CD4-positive, alpha-beta T cell (primary cell): Measurements from ENCODE around the gene PACSIN2. TPM values are rescaled to one million over a fixed set of nuclear protein-coding genes. Genes with fewer than 3 reads are reported as not detected.

ENCODE experiments used
- ATAC-seq: fragments of 200-7000 bp; cut with Tn5 transposase; one replicate; pipeline ENCODE4 v1.10.0; 2022; ENCODE audit warnings: mild to moderate bottlenecking; ENCODE audit not compliant: poor library complexity
- CTCF ChIA-PET: fragments of 350-600 bp; sonication (Branson Sonifier 250); formaldehyde crosslinking; loops from one replicate; lab custom pipeline; 2021; ENCODE audit warnings: antibody characterized with exemption, inconsistent platforms; lab: Charles Lee
- POLR2A ChIA-PET: fragments of 350-600 bp; sonication (Branson Sonifier 250); formaldehyde crosslinking; loops from one replicate; lab custom pipeline; 2021; ENCODE audit warnings: antibody characterized with exemption, inconsistent platforms; lab: Charles Lee
- DNase-seq, 14 experiments: peaks; one replicate each; pipeline ENCODE4 v3.0.0-alpha.2; 2013 to 2020; ENCODE audit warnings: mixed read lengths in 2 of 14
- H3K27ac ChIP-seq, 2 donors: one replicate each; pipeline versions ENCODE4 v1.5.1 to v1.7.0; 2013; ENCODE audit warnings: low read length in 2 of 2, low read depth in 1 of 2, mild to moderate bottlenecking in 1 of 2
- H3K27me3 ChIP-seq, 2 experiments: 1 replicate in 1 of 2; 2 replicates in 1 of 2; pipeline versions ENCODE4 v1.6.1 to v1.7.0; 2013; ENCODE audit warnings: low read length in 2 of 2, control low read depth in 1 of 2, mild to moderate bottlenecking in 1 of 2, moderate library complexity in 1 of 2; ENCODE audit not compliant: insufficient read depth in 2 of 2, control insufficient read depth in 1 of 2
- H3K36me3 ChIP-seq: one replicate; pipeline ENCODE4 v1.6.1; 2013; ENCODE audit warnings: low read length, control low read depth; ENCODE audit not compliant: insufficient read depth
- H3K4me1 ChIP-seq: one replicate; pipeline ENCODE4 v1.6.1; 2013; ENCODE audit warnings: low read length, control low read depth; ENCODE audit not compliant: insufficient read depth
- H3K4me3 ChIP-seq: one replicate; pipeline ENCODE4 v1.5.1; 2013; ENCODE audit warnings: mild to moderate bottlenecking, low read length, moderate library complexity
- H3K9me3 ChIP-seq, 2 experiments: 1 replicate in 1 of 2; 2 replicates in 1 of 2; pipeline versions ENCODE4 v1.6.1 to v1.7.0; 2013; ENCODE audit warnings: low read length in 2 of 2, mild to moderate bottlenecking in 2 of 2, control low read depth in 1 of 2, moderate library complexity in 1 of 2; ENCODE audit not compliant: control insufficient read depth in 1 of 2, insufficient read depth in 1 of 2
- H3K27ac Mint-ChIP-seq: one replicate; pipeline ENCODE4 v1.8.0; 2020; ENCODE audit warnings: mixed read lengths
- H3K27me3 Mint-ChIP-seq: one replicate; pipeline ENCODE4 v1.8.0; 2021; ENCODE audit warnings: mixed read lengths
- H3K36me3 Mint-ChIP-seq: one replicate; pipeline ENCODE4 v1.8.0; 2021; ENCODE audit warnings: low read depth, mixed read lengths
- H3K4me1 Mint-ChIP-seq: one replicate; pipeline ENCODE4 v1.8.0; 2021; ENCODE audit warnings: low read depth, mixed read lengths
- H3K4me3 Mint-ChIP-seq: one replicate; pipeline ENCODE4 v1.8.0; 2020; ENCODE audit warnings: mild to moderate bottlenecking, mixed read lengths
- H3K9me3 Mint-ChIP-seq: one replicate; pipeline ENCODE4 v1.8.0; 2020; ENCODE audit warnings: mixed read lengths
- CTCF ChIP-seq: fragments of 200-600 bp; IDR thresholded peaks from one replicate; pipeline ENCODE4 v1.8.0; 2022; ENCODE audit warnings: antibody characterized with exemption, mild to moderate bottlenecking
- intact Hi-C, 2 experiments: fragments of 100-400 bp; cut with DNase I in 1 of 2; cut with micrococcal nuclease in 1 of 2; formaldehyde crosslinking; loops; one replicate each; pipeline versions ENCODE4 v1.15.1 to v1.9.0; 2023 to 2025; cut with DNase I, micrococcal nuclease
- total RNA-seq, 174 experiments: library from RNA in 2 of 174; stranded (reverse) in 2 of 174; gene quantifications; one replicate each; pipeline ENCODE4 v1.2.3 and lab custom pipeline; 2021 to 2026

PACSIN2 gene
- total RNA-seq, 2 experiments from 2014 or later: 23.3 to 25.5 TPM

- no peaks in the 10 kb centered on the region for H3K4me1 ChIP-seq
- TF ChIP-seq CTCF: no peak
- no peak overlapping the region for H3K4me3 Mint-ChIP-seq
- intact Hi-C loops: no loop called here
- H3K36me3 ChIP-seq: peaks cover 75% of the 10 kb centered on the region
- ChIA-PET CTCF (no interaction called here), POLR2A (no interaction called here)
- no peaks in the 10 kb centered on the region for H3K4me1 Mint-ChIP-seq
- no peaks in the 10 kb centered on the region for H3K9me3 ChIP-seq
- H3K36me3 Mint-ChIP-seq: peaks cover 73% of the 10 kb centered on the region
- no peaks in the 10 kb centered on the region for H3K27me3 Mint-ChIP-seq
- H3K9me3 Mint-ChIP-seq: no peaks in the 10 kb centered on the region
- ATAC-seq (no peak), DNase-seq (no peak)
- no peak overlapping the region for H3K27ac Mint-ChIP-seq
- no peak overlapping the region for H3K4me3 ChIP-seq
- no peak overlapping the region for H3K27ac ChIP-seq
- H3K27me3 ChIP-seq: no peaks in the 10 kb centered on the region
Measured at GRCh38 chr22:42876041-42876440, 138.9 kb downstream of the PACSIN2 start.

- CTCF ChIA-PET: no interaction called here
- Histone ChIP-seq H3K27ac (no peak overlapping the region), H3K4me1 (no peaks in the 10 kb centered on the region), H3K9me3 (no peaks in the 10 kb centered on the region), H3K4me3 (no peak overlapping the region), H3K36me3 (peaks cover 64% of the 10 kb centered on the region), H3K27me3 (no peaks in the 10 kb centered on the region)
- H3K27me3 Mint-ChIP-seq: no peaks in the 10 kb centered on the region
- H3K4me1 Mint-ChIP-seq: no peaks in the 10 kb centered on the region
- ATAC-seq: no peak
- H3K36me3 Mint-ChIP-seq: peaks cover 72% of the 10 kb centered on the region
- H3K27ac Mint-ChIP-seq: no peak overlapping the region
- no peak for DNase-seq
- no peak overlapping the region for H3K4me3 Mint-ChIP-seq
- intact Hi-C loops: loop anchor here in 1 of 2 experiments (5.0 kb wide), 1 partner anchor 158 kb away; no protein-coding TSS in a partner anchor
- H3K9me3 Mint-ChIP-seq: no peaks in the 10 kb centered on the region
- POLR2A ChIA-PET: no interaction called here
- TF ChIP-seq CTCF: no peak
Measured at GRCh38 chr22:42874010-42874409, 140.9 kb downstream of the PACSIN2 start.

- ChIA-PET POLR2A (no interaction called here), CTCF (no interaction called here)
- no peak overlapping the region for H3K27ac ChIP-seq
- Mint-ChIP-seq H3K36me3 (peaks cover 66% of the 10 kb centered on the region), H3K27ac (no peak overlapping the region), H3K4me3 (no peak overlapping the region), H3K9me3 (no peaks in the 10 kb centered on the region), H3K4me1 (no peaks in the 10 kb centered on the region), H3K27me3 (no peaks in the 10 kb centered on the region)
- no peaks in the 10 kb centered on the region for H3K9me3 ChIP-seq
- no peak for DNase-seq
- no peak for ATAC-seq
- H3K36me3 ChIP-seq: peaks cover 58% of the 10 kb centered on the region
- no peak overlapping the region for H3K4me3 ChIP-seq
- TF ChIP-seq CTCF: no peak
- intact Hi-C loops: loop anchor here in 1 of 2 experiments (5.0 kb wide), 1 partner anchor 159 kb away; no protein-coding TSS in a partner anchor
- no peaks in the 10 kb centered on the region for H3K4me1 ChIP-seq
- no peaks in the 10 kb centered on the region for H3K27me3 ChIP-seq
Measured at GRCh38 chr22:42873356-42873755, 141.6 kb downstream of the PACSIN2 start.
